NCI-H82 treated with DMSO at 0.1 percent for 48 hours (cell line): ENCODE data around the gene TMC6.

Experiments
- DNase-seq: peaks from one replicate; lab custom pipeline; 2025; ENCODE audit not compliant: unreplicated experiment; lab: John Stamatoyannopoulos, UW

The TMC6 gene

GRCh38 chr17:78135858-78136500 is 7.4 kb upstream of the TMC6 start:
- DNase-seq, result no peak

GRCh38 chr17:78134899-78135385 is 6.4 kb upstream of the TMC6 start:
- DNase-seq, result no peak

- DNase-seq, result peak; percentile 31
These were observed 5.7 kb upstream of the TMC6 start for GRCh38 chr17:78133971-78134898.

GRCh38 chr17:78133179-78133951 is 4.8 kb upstream of the TMC6 start:
- DNase-seq, result no peak

GRCh38 chr17:78132767-78133178 is 4.2 kb upstream of the TMC6 start:
- no peak for DNase-seq

GRCh38 chr17:78132084-78132676 is 3.6 kb upstream of the TMC6 start:
- no peak for DNase-seq

GRCh38 chr17:78131172-78132083 is 2.9 kb upstream of the TMC6 start:
- DNase-seq, result no peak

GRCh38 chr17:78130437-78131101 is 2.0 kb upstream of the TMC6 start, which contains the start of gene TMC8:
TSS of gene TMC8 (plus strand) at chr17:78130771. CDS start at chr17:78131589, 818 bp downstream.
- no peak for DNase-seq

- no peak for DNase-seq
These were observed 1.5 kb upstream of the TMC6 start for GRCh38 chr17:78130090-78130436.

GRCh38 chr17:78129351-78130089 is 965 bp upstream of the TMC6 start:
- DNase-seq, result no peak

GRCh38 chr17:78127888-78128550 is 536 bp downstream of the TMC6 start:
- no peak for DNase-seq

- no peak for DNase-seq
These were observed 1.2 kb downstream of the TMC6 start for GRCh38 chr17:78127239-78127887.

- DNase-seq, result no peak
These were observed 1.7 kb downstream of the TMC6 start for GRCh38 chr17:78126895-78127238.

- DNase-seq, result no peak
These were observed 2.3 kb downstream of the TMC6 start for GRCh38 chr17:78125976-78126894.

- no peak for DNase-seq
These were observed 3.2 kb downstream of the TMC6 start for GRCh38 chr17:78125138-78125913.

GRCh38 chr17:78124836-78125137 is 3.8 kb downstream of the TMC6 start:
- no peak for DNase-seq
